GM23338 (cell line): ENCODE measurements around the gene ACOT6. TPM values are rescaled to one million over a fixed set of nuclear protein-coding genes. Genes with fewer than 3 reads are reported as not detected.
"Not testable (repeated sequence)": the region's sequence is repeated elsewhere in the genome, so short reads cannot be mapped to it uniquely, and the experiment has no call there.

Experiments
- ATAC-seq: fragments of 200-7000 bp; cut with Tn5 transposase; 3 replicates; pipeline ENCODE4 v1.9.1; 2020
- DNase-seq: peaks from one replicate; pipeline ENCODE4 v3.0.0-alpha.2; 2015; ENCODE audit warnings: low spot score
- H2AFZ ChIP-seq: fragments of 200-600 bp; sonication (generic); 2 replicates; pipeline ENCODE4 v1.8.0; 2016; ENCODE audit warnings: antibody characterized with exemption, mild to moderate bottlenecking, moderate library complexity
- H3F3A ChIP-seq: fragments of 200-600 bp; sonication (generic); replicated peaks from 2 replicates; pipeline ENCODE4 v1.8.0; 2017; ENCODE audit warnings: antibody characterized with exemption, mixed run types, low read depth
- H3K27ac ChIP-seq: fragments of 200-600 bp; sonication (generic); 2 replicates; pipeline ENCODE4 v1.6.1; 2016; ENCODE audit warnings: low read depth
- H3K27me3 ChIP-seq: fragments of 200-600 bp; sonication (generic); 2 replicates; pipeline ENCODE4 v1.8.0; 2016; ENCODE audit warnings: mild to moderate bottlenecking, mixed run types, moderate library complexity; ENCODE audit not compliant: insufficient read depth
- H3K36me3 ChIP-seq: fragments of 200-600 bp; sonication (generic); 2 replicates; pipeline ENCODE4 v1.8.0; 2016; ENCODE audit warnings: mild to moderate bottlenecking; ENCODE audit not compliant: insufficient read depth
- H3K4me1 ChIP-seq: fragments of 200-600 bp; sonication (generic); 2 replicates; pipeline ENCODE4 v1.8.0; 2016; ENCODE audit warnings: mild to moderate bottlenecking, moderate library complexity; ENCODE audit not compliant: insufficient read depth
- H3K4me2 ChIP-seq: fragments of 200-600 bp; sonication (generic); 2 replicates; pipeline ENCODE4 v1.7.1; 2017; ENCODE audit warnings: mixed run types
- H3K4me3 ChIP-seq: fragments of 200-600 bp; sonication (generic); 2 replicates; pipeline ENCODE4 v1.6.1; 2016; ENCODE audit warnings: mixed run types
- H3K79me2 ChIP-seq: fragments of 200-600 bp; sonication (generic); replicated peaks from 2 replicates; pipeline ENCODE4 v1.8.0; 2017; ENCODE audit warnings: mild to moderate bottlenecking; ENCODE audit not compliant: insufficient read depth
- H3K9me2 ChIP-seq: fragments of 200-600 bp; sonication (generic); 2 replicates; pipeline ENCODE4 v1.8.0; 2017; ENCODE audit not compliant: insufficient read depth
- H4K20me1 ChIP-seq: fragments of 200-600 bp; sonication (generic); replicated peaks from 2 replicates; pipeline ENCODE4 v1.8.0; 2017; ENCODE audit warnings: mild to moderate bottlenecking; ENCODE audit not compliant: insufficient read depth
- H3K27ac Mint-ChIP-seq: 2 replicates; pipeline ENCODE4 v1.8.0; 2020; ENCODE audit warnings: inconsistent platforms, mild to moderate bottlenecking, moderate library complexity, mixed read lengths
- H3K27me3 Mint-ChIP-seq: 3 replicates; pipeline ENCODE4 v1.8.0; 2022; ENCODE audit warnings: low read depth, mild to moderate bottlenecking, moderate library complexity, mixed read lengths, inconsistent platforms; ENCODE audit not compliant: insufficient read depth, poor library complexity
- H3K36me3 Mint-ChIP-seq: 3 replicates; pipeline ENCODE4 v1.8.0; 2021; ENCODE audit warnings: low read depth, mild to moderate bottlenecking, inconsistent platforms, moderate library complexity, mixed read lengths
- H3K4me1 Mint-ChIP-seq: 3 replicates; pipeline ENCODE4 v1.8.0; 2020; ENCODE audit warnings: mild to moderate bottlenecking, inconsistent platforms, mixed read lengths
- H3K4me3 Mint-ChIP-seq: 3 replicates; pipeline ENCODE4 v1.8.0; 2021; ENCODE audit warnings: moderate library complexity, mild to moderate bottlenecking, inconsistent platforms, mixed read lengths
- H3K9me3 Mint-ChIP-seq: 3 replicates; pipeline ENCODE4 v1.8.0; 2020; ENCODE audit warnings: moderate library complexity, mild to moderate bottlenecking, inconsistent platforms, mixed read lengths
- CREB1 ChIP-seq: fragments of 250-450 bp; sonication (Bioruptor Pico); IDR thresholded peaks from 2 replicates; pipeline ENCODE4 v1.5.0; 2020; ENCODE audit warnings: low read depth, mild to moderate bottlenecking, moderate library complexity
- EZH2phosphoT487 ChIP-seq: fragments of 200-600 bp; sonication (generic); IDR thresholded peaks from one replicate; pipeline ENCODE4 v1.8.1; 2018; ENCODE audit warnings: antibody characterized with exemption; ENCODE audit not compliant: unreplicated experiment
- JUNB ChIP-seq: IDR thresholded peaks from one replicate; pipeline ENCODE4 v1.6.1; 2016; ENCODE audit warnings: antibody characterized with exemption; ENCODE audit not compliant: unreplicated experiment
- NANOG ChIP-seq: IDR thresholded peaks from 2 replicates; pipeline ENCODE4 v1.6.1; 2016; ENCODE audit warnings: antibody characterized with exemption, borderline replicate concordance
- POLR2AphosphoS5 ChIP-seq: IDR thresholded peaks from 2 replicates; pipeline ENCODE4 v1.6.1; 2016; ENCODE audit warnings: antibody characterized with exemption, low read depth
- ZNF114 ChIP-seq: fragments of 250-450 bp; sonication (Bioruptor Pico); IDR thresholded peaks from 2 replicates; pipeline ENCODE4 v1.5.0; 2020; ENCODE audit warnings: mild to moderate bottlenecking, moderate library complexity
- ZNF331 ChIP-seq: fragments of 250-450 bp; sonication (Bioruptor Pico); IDR thresholded peaks from 2 replicates; pipeline ENCODE4 v1.5.0; 2020; ENCODE audit warnings: low read depth, mild to moderate bottlenecking, moderate library complexity
- polyA plus RNA-seq: library from polyadenylated mRNA; unstranded; fragments of >200 nt; fragmentation: Nextera tagmentation; extraction: Ambion mirVana; gene quantifications from 2 replicates; pipeline ENCODE4 v1.2.1, GENCODE V29; 2016
- total RNA-seq: library from RNA; depleted of rRNA; stranded (reverse); fragments of >200 nt; shearing (Covaris generic); gene quantifications from 2 replicates; pipeline ENCODE4 v1.2.3, GENCODE V29; 2014
- TF ChIP-seq, protein P1 (sequence below): IDR thresholded peaks from one replicate; pipeline ENCODE4 v1.6.1; 2018; ENCODE audit warnings: antibody characterized with exemption; ENCODE audit not compliant: unreplicated experiment
- TF ChIP-seq, protein P2 (sequence below): fragments of 250-450 bp; sonication (Bioruptor Pico); IDR thresholded peaks from 2 replicates; pipeline ENCODE4 v1.5.0; 2020; ENCODE audit warnings: mild to moderate bottlenecking, moderate library complexity
- TF ChIP-seq, protein P3 (sequence below), 2 experiments: fragments of 200-600 bp in 1 of 2; sonication (generic) in 1 of 2; conservative IDR thresholded peaks; 2 replicates each; pipeline versions ENCODE4 v1.5.1 to v1.6.1; 2016 to 2017; ENCODE audit warnings: antibody characterized with exemption in 2 of 2, low read depth in 2 of 2, mild to moderate bottlenecking in 2 of 2, moderate library complexity in 1 of 2

Gene ACOT6
- total and polyA plus RNA-seq, 2 experiments from 2014 or later, result 0.44 to 0.83 TPM

DNA sequence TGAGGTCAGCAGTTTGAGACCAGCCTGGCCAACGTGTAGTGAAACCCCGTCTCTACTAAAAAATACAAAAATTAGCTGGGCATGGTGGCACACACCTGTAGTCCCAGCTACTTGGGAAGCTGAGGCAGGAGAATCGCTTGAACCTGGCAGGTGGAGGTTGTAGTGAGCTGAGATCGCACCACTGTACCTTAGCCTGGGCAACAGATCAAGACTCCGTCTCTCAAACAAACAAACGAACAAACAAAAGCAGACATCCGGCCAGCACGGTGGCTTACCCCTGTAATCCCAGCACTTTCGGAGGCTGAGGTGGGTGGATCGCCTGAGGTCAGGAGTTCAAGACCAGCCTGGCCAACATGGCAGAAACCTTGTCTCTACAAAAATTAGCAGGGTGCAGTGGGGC is 24.0 kb downstream of the ACOT6 start:
- peaks cover 11% of the 10 kb centered on the region for H3F3A ChIP-seq
- not testable (repeated sequence) for H3K4me3 ChIP-seq, DNase-seq, H3K4me1 Mint-ChIP-seq, H3K4me3 Mint-ChIP-seq, ATAC-seq, H3K36me3 ChIP-seq, H3K27ac Mint-ChIP-seq, H3K27me3 ChIP-seq, H3K4me1 ChIP-seq, H2AFZ ChIP-seq, H3K4me2 ChIP-seq, H4K20me1 ChIP-seq, H3K9me2 ChIP-seq, H3K9me3 Mint-ChIP-seq, H3K79me2 ChIP-seq, H3K27me3 Mint-ChIP-seq, H3K27ac ChIP-seq, H3K36me3 Mint-ChIP-seq

DNA sequence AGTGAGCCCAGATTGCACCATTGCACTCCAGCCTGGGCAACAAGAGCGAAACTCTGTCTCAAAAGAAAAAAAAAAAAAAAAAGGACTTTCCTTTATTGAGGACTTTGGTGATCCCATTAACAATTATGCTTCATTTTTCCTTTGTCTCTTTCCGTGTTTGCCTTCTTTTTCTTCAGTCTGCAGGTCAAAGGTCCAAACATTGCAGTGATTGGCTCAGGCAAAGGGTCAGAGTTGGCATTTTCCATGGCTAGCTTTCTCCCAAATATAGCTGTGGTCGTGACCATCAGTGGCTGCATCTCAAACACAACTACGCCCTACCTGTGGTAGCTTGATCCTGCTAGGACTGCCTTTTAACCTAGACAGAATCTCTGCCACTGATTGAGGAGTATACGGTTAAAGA is 25.5 kb downstream of the ACOT6 start:
- Histone ChIP-seq H3K79me2 (no peaks in the 10 kb centered on the region), H3K27me3 (no peaks in the 10 kb centered on the region), H3K4me1 (peaks cover 6% of the 10 kb centered on the region; the same call in 1 of the 2 replicates), H3K4me2 (no peak overlapping the region), H3K4me3 (no peak overlapping the region), H4K20me1 (no peaks in the 10 kb centered on the region), H2AFZ (peak overlapping the region; percentile 87), H3F3A (peaks cover 11% of the 10 kb centered on the region), H3K36me3 (no peaks in the 10 kb centered on the region), H3K9me2 (no peaks in the 10 kb centered on the region), H3K27ac (no peak overlapping the region)
- Mint-ChIP-seq H3K9me3 (no peaks in the 10 kb centered on the region), H3K4me1 (peaks cover 6% of the 10 kb centered on the region; the same call in 1 of the 3 replicates), H3K27me3 (peaks cover 6% of the 10 kb centered on the region), H3K4me3 (no peak overlapping the region), H3K27ac (no peak overlapping the region), H3K36me3 (no peaks in the 10 kb centered on the region)
- no peak for ATAC-seq
- DNase-seq, result no peak
- TF ChIP-seq CREB1 (CRISPR knock-in tag), result no peak
- no peak for TF ChIP-seq EZH2phosphoT487
- no peak for TF ChIP-seq JUNB
- no peak for TF ChIP-seq POLR2AphosphoS5
- TF ChIP-seq NANOG, result no peak
- TF ChIP-seq, protein P1, sequence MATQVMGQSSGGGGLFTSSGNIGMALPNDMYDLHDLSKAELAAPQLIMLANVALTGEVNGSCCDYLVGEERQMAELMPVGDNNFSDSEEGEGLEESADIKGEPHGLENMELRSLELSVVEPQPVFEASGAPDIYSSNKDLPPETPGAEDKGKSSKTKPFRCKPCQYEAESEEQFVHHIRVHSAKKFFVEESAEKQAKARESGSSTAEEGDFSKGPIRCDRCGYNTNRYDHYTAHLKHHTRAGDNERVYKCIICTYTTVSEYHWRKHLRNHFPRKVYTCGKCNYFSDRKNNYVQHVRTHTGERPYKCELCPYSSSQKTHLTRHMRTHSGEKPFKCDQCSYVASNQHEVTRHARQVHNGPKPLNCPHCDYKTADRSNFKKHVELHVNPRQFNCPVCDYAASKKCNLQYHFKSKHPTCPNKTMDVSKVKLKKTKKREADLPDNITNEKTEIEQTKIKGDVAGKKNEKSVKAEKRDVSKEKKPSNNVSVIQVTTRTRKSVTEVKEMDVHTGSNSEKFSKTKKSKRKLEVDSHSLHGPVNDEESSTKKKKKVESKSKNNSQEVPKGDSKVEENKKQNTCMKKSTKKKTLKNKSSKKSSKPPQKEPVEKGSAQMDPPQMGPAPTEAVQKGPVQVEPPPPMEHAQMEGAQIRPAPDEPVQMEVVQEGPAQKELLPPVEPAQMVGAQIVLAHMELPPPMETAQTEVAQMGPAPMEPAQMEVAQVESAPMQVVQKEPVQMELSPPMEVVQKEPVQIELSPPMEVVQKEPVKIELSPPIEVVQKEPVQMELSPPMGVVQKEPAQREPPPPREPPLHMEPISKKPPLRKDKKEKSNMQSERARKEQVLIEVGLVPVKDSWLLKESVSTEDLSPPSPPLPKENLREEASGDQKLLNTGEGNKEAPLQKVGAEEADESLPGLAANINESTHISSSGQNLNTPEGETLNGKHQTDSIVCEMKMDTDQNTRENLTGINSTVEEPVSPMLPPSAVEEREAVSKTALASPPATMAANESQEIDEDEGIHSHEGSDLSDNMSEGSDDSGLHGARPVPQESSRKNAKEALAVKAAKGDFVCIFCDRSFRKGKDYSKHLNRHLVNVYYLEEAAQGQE, result no peak
- no peak for TF ChIP-seq ZNF331 (CRISPR knock-in tag)
- TF ChIP-seq, protein P2, sequence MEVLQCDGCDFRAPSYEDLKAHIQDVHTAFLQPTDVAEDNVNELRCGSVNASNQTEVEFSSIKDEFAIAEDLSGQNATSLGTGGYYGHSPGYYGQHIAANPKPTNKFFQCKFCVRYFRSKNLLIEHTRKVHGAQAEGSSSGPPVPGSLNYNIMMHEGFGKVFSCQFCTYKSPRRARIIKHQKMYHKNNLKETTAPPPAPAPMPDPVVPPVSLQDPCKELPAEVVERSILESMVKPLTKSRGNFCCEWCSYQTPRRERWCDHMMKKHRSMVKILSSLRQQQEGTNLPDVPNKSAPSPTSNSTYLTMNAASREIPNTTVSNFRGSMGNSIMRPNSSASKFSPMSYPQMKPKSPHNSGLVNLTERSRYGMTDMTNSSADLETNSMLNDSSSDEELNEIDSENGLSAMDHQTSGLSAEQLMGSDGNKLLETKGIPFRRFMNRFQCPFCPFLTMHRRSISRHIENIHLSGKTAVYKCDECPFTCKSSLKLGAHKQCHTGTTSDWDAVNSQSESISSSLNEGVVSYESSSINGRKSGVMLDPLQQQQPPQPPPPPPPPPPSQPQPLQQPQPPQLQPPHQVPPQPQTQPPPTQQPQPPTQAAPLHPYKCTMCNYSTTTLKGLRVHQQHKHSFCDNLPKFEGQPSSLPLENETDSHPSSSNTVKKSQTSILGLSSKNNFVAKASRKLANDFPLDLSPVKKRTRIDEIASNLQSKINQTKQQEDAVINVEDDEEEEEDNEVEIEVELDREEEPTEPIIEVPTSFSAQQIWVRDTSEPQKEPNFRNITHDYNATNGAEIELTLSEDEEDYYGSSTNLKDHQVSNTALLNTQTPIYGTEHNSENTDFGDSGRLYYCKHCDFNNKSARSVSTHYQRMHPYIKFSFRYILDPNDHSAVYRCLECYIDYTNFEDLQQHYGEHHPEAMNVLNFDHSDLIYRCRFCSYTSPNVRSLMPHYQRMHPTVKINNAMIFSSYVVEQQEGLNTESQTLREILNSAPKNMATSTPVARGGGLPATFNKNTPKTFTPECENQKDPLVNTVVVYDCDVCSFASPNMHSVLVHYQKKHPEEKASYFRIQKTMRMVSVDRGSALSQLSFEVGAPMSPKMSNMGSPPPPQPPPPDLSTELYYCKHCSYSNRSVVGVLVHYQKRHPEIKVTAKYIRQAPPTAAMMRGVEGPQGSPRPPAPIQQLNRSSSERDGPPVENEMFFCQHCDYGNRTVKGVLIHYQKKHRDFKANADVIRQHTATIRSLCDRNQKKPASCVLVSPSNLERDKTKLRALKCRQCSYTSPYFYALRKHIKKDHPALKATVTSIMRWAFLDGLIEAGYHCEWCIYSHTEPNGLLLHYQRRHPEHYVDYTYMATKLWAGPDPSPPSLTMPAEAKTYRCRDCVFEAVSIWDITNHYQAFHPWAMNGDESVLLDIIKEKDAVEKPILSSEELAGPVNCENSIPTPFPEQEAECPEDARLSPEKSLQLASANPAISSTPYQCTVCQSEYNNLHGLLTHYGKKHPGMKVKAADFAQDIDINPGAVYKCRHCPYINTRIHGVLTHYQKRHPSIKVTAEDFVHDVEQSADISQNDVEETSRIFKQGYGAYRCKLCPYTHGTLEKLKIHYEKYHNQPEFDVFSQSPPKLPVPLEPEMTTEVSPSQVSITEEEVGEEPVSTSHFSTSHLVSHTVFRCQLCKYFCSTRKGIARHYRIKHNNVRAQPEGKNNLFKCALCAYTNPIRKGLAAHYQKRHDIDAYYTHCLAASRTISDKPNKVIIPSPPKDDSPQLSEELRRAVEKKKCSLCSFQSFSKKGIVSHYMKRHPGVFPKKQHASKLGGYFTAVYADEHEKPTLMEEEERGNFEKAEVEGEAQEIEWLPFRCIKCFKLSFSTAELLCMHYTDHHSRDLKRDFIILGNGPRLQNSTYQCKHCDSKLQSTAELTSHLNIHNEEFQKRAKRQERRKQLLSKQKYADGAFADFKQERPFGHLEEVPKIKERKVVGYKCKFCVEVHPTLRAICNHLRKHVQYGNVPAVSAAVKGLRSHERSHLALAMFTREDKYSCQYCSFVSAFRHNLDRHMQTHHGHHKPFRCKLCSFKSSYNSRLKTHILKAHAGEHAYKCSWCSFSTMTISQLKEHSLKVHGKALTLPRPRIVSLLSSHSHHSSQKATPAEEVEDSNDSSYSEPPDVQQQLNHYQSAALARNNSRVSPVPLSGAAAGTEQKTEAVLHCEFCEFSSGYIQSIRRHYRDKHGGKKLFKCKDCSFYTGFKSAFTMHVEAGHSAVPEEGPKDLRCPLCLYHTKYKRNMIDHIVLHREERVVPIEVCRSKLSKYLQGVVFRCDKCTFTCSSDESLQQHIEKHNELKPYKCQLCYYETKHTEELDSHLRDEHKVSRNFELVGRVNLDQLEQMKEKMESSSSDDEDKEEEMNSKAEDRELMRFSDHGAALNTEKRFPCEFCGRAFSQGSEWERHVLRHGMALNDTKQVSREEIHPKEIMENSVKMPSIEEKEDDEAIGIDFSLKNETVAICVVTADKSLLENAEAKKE, result no peak
- TF ChIP-seq, protein P3, sequence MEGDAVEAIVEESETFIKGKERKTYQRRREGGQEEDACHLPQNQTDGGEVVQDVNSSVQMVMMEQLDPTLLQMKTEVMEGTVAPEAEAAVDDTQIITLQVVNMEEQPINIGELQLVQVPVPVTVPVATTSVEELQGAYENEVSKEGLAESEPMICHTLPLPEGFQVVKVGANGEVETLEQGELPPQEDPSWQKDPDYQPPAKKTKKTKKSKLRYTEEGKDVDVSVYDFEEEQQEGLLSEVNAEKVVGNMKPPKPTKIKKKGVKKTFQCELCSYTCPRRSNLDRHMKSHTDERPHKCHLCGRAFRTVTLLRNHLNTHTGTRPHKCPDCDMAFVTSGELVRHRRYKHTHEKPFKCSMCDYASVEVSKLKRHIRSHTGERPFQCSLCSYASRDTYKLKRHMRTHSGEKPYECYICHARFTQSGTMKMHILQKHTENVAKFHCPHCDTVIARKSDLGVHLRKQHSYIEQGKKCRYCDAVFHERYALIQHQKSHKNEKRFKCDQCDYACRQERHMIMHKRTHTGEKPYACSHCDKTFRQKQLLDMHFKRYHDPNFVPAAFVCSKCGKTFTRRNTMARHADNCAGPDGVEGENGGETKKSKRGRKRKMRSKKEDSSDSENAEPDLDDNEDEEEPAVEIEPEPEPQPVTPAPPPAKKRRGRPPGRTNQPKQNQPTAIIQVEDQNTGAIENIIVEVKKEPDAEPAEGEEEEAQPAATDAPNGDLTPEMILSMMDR (conservative IDR thresholded peaks at IDR 0.05; ENCODE audit: low read depth in 2 of 2), result no peak
- no peak for TF ChIP-seq ZNF114 (CRISPR knock-in tag)
